Measurements from ENCODE around the gene CITED4.
A peak's percentile ranks its signal among the peaks of the same experiment; 100 is the strongest.

The CITED4 gene

GRCh38 chr1:40836283-40836682 is 25.9 kb downstream of the CITED4 start:
- DNase-seq (no peak), ATAC-seq (no peak)
- no peak overlapping the region for H3K4me3 Mint-ChIP-seq
- H3K27ac Mint-ChIP-seq, result no peak overlapping the region
- H3K9me3 Mint-ChIP-seq, result no peaks in the 10 kb centered on the region
- no peaks in the 10 kb centered on the region for H3K27me3 Mint-ChIP-seq
- H3K4me1 Mint-ChIP-seq, result peaks cover 25% of the 10 kb centered on the region

GRCh38 chr1:40834968-40835545 is 27.1 kb downstream of the CITED4 start:
- H3K4me1 Mint-ChIP-seq, result peaks cover 12% of the 10 kb centered on the region
- H3K27me3 Mint-ChIP-seq, result no peaks in the 10 kb centered on the region
- no peak for ATAC-seq
- DNase-seq, result no peak
- no peaks in the 10 kb centered on the region for H3K9me3 Mint-ChIP-seq
- no peak overlapping the region for H3K27ac Mint-ChIP-seq
- no peak overlapping the region for H3K4me3 Mint-ChIP-seq

GRCh38 chr1:40833979-40834378 is 28.2 kb downstream of the CITED4 start:
- no peak overlapping the region for H3K27ac Mint-ChIP-seq
- no peaks in the 10 kb centered on the region for H3K27me3 Mint-ChIP-seq
- DNase-seq, result no peak
- H3K9me3 Mint-ChIP-seq, result no peaks in the 10 kb centered on the region
- ATAC-seq, result no peak
- H3K4me3 Mint-ChIP-seq, result no peak overlapping the region
- H3K4me1 Mint-ChIP-seq, result peaks cover 2% of the 10 kb centered on the region

- Mint-ChIP-seq H3K4me1 (peaks cover 13% of the 10 kb centered on the region), H3K9me3 (no peaks in the 10 kb centered on the region), H3K27ac (no peak overlapping the region), H3K27me3 (no peaks in the 10 kb centered on the region), H3K4me3 (no peak overlapping the region)
- DNase-seq, result no peak
- ATAC-seq, result no peak
Measured at GRCh38 chr1:40831001-40831732, 31.0 kb downstream of the CITED4 start.

- Mint-ChIP-seq H3K4me3 (no peak overlapping the region), H3K27ac (peak overlapping the region in 1 of 2 donors; percentile 67), H3K9me3 (no peaks in the 10 kb centered on the region)
Measured at GRCh38 chr1:40830419-40830943, 31.7 kb downstream of the CITED4 start.

GRCh38 chr1:40829631-40830245 is 32.4 kb downstream of the CITED4 start:
- peaks cover 27% of the 10 kb centered on the region for H3K4me1 Mint-ChIP-seq
- H3K27ac Mint-ChIP-seq, result no peak overlapping the region
- no peak overlapping the region for H3K4me3 Mint-ChIP-seq
- H3K9me3 Mint-ChIP-seq, result no peaks in the 10 kb centered on the region
- no peaks in the 10 kb centered on the region for H3K27me3 Mint-ChIP-seq
- no peak for DNase-seq
- no peak for ATAC-seq

More at GRCh38 chr1:40830419-40830943, 31.7 kb downstream of the CITED4 start:
- ATAC-seq, result no peak
- Mint-ChIP-seq H3K27me3 (no peaks in the 10 kb centered on the region), H3K4me1 (peaks cover 19% of the 10 kb centered on the region)
- no peak for DNase-seq

GRCh38 chr1:40825996-40826395 is 36.2 kb downstream of the CITED4 start:
- peaks cover 27% of the 10 kb centered on the region for H3K4me1 Mint-ChIP-seq
- no peak overlapping the region for H3K27ac Mint-ChIP-seq
- no peaks in the 10 kb centered on the region for H3K9me3 Mint-ChIP-seq
- no peak for ATAC-seq
- no peaks in the 10 kb centered on the region for H3K27me3 Mint-ChIP-seq
- DNase-seq, result no peak
- no peak overlapping the region for H3K4me3 Mint-ChIP-seq

- DNase-seq (peak in 1 of 2 donors; percentile 36), ATAC-seq (peak; percentile 75)
- Mint-ChIP-seq H3K27ac (peak overlapping the region in 1 of 2 donors; percentile 91), H3K4me1 (peaks cover 27% of the 10 kb centered on the region), H3K27me3 (no peaks in the 10 kb centered on the region), H3K4me3 (no peak overlapping the region), H3K9me3 (no peaks in the 10 kb centered on the region)
Measured at GRCh38 chr1:40825435-40825788, 36.8 kb downstream of the CITED4 start.

GRCh38 chr1:40824591-40825434 is 37.4 kb downstream of the CITED4 start:
- H3K4me3 Mint-ChIP-seq, result no peak overlapping the region
- H3K4me1 Mint-ChIP-seq, result peaks cover 27% of the 10 kb centered on the region
- no peak for ATAC-seq
- no peaks in the 10 kb centered on the region for H3K27me3 Mint-ChIP-seq
- peak overlapping the region in 1 of 2 donors; percentile 91 for H3K27ac Mint-ChIP-seq
- no peak for DNase-seq
- no peaks in the 10 kb centered on the region for H3K9me3 Mint-ChIP-seq

GRCh38 chr1:40823983-40824382 is 38.2 kb downstream of the CITED4 start:
- peaks cover 33% of the 10 kb centered on the region for H3K4me1 Mint-ChIP-seq
- no peak for DNase-seq
- peak overlapping the region; percentile 60 to 81 for H3K27ac Mint-ChIP-seq
- no peaks in the 10 kb centered on the region for H3K9me3 Mint-ChIP-seq
- no peaks in the 10 kb centered on the region for H3K27me3 Mint-ChIP-seq
- no peak overlapping the region for H3K4me3 Mint-ChIP-seq
- ATAC-seq, result peak; percentile 13

- H3K4me1 Mint-ChIP-seq, result peaks cover 39% of the 10 kb centered on the region
- H3K27me3 Mint-ChIP-seq, result no peaks in the 10 kb centered on the region
- DNase-seq (no peak), ATAC-seq (no peak)
- no peak overlapping the region for H3K4me3 Mint-ChIP-seq
- H3K9me3 Mint-ChIP-seq, result no peaks in the 10 kb centered on the region
- no peak overlapping the region for H3K27ac Mint-ChIP-seq
Measured at GRCh38 chr1:40823345-40823744, 38.8 kb downstream of the CITED4 start.

GRCh38 chr1:40822890-40823289 is 39.3 kb downstream of the CITED4 start:
- no peak overlapping the region for H3K27ac Mint-ChIP-seq
- no peak for ATAC-seq
- H3K27me3 Mint-ChIP-seq, result no peaks in the 10 kb centered on the region
- no peak for DNase-seq
- H3K4me1 Mint-ChIP-seq, result peaks cover 44% of the 10 kb centered on the region
- H3K4me3 Mint-ChIP-seq, result no peak overlapping the region
- no peaks in the 10 kb centered on the region for H3K9me3 Mint-ChIP-seq

- ATAC-seq, result no peak
- no peak overlapping the region for H3K4me3 Mint-ChIP-seq
Measured at GRCh38 chr1:40820911-40821693, 41.1 kb downstream of the CITED4 start.

GRCh38 chr1:40820251-40820797 is 41.8 kb downstream of the CITED4 start:
- DNase-seq (no peak), ATAC-seq (no peak)
- Mint-ChIP-seq H3K27me3 (peaks cover 10% of the 10 kb centered on the region), H3K9me3 (no peaks in the 10 kb centered on the region), H3K4me3 (no peak overlapping the region), H3K4me1 (peaks cover 26% of the 10 kb centered on the region), H3K27ac (peak overlapping the region in 1 of 2 donors; percentile 21)

More at GRCh38 chr1:40820911-40821693, 41.1 kb downstream of the CITED4 start:
- no peak overlapping the region for H3K27ac Mint-ChIP-seq
- H3K27me3 Mint-ChIP-seq, result peaks cover 10% of the 10 kb centered on the region
- H3K4me1 Mint-ChIP-seq, result peaks cover 34% of the 10 kb centered on the region
- no peaks in the 10 kb centered on the region for H3K9me3 Mint-ChIP-seq
- no peak for DNase-seq

Measured in stimulated activated naive CD8-positive, alpha-beta T cell treated with anti-CD3 and anti-CD28 coated beads, Interleukin-15, amount 100 ng/mL, for 72 hours (primary cell).